ENCODE measurements around the gene KCNIP4. TPM values are rescaled to one million over a fixed set of nuclear protein-coding genes. Genes with fewer than 3 reads are reported as not detected.

The KCNIP4 gene
- total RNA-seq, 1 donor from 2014 or later, result 30.4 TPM

DNA sequence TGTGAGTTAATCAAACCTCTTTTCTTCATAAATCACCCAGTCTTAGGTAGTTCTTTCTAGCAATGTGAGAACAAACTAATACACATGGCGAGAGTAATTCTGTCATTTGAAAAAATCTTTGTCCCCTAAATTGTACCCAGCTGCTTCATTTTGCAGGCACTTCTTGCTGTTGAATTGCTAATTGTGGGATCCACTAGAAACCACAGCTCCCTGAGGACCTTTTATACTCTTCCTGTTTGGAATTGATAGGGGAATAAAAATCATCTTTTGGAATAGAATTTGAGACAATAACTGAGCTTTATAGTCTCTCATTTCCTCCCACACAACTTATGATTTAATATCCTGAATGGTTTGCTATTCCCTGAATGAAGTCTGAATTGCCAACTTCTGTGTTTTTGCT is 1078.1 kb downstream of the KCNIP4 start:
- peaks cover 5% of the 10 kb centered on the region for H3K4me1 Mint-ChIP-seq (ENCODE audit: low read depth, unreplicated experiment)
- no peak overlapping the region for H3K27ac Mint-ChIP-seq (ENCODE audit: unreplicated experiment)
- no peaks in the 10 kb centered on the region for H3K27me3 Mint-ChIP-seq (ENCODE audit: unreplicated experiment)
- no peak for TF ChIP-seq CTCF (IDR thresholded peaks at IDR 0.05; ENCODE audit: partially characterized antibody, unreplicated experiment)
- H3K36me3 Mint-ChIP-seq (ENCODE audit: unreplicated experiment), result no peaks in the 10 kb centered on the region
- no peak for DNase-seq
- no peaks in the 10 kb centered on the region for H3K9me3 Mint-ChIP-seq (ENCODE audit: unreplicated experiment)
- no peak overlapping the region for H3K4me3 Mint-ChIP-seq (ENCODE audit: unreplicated experiment)

- no peaks in the 10 kb centered on the region for H3K36me3 Mint-ChIP-seq (ENCODE audit: unreplicated experiment)
- peaks cover 5% of the 10 kb centered on the region for H3K4me1 Mint-ChIP-seq (ENCODE audit: low read depth, unreplicated experiment)
- no peak for TF ChIP-seq CTCF (IDR thresholded peaks at IDR 0.05; ENCODE audit: partially characterized antibody, unreplicated experiment)
- H3K9me3 Mint-ChIP-seq (ENCODE audit: unreplicated experiment), result no peaks in the 10 kb centered on the region
- no peaks in the 10 kb centered on the region for H3K27me3 Mint-ChIP-seq (ENCODE audit: unreplicated experiment)
- no peak for DNase-seq
- H3K27ac Mint-ChIP-seq (ENCODE audit: unreplicated experiment), result no peak overlapping the region
- H3K4me3 Mint-ChIP-seq (ENCODE audit: unreplicated experiment), result no peak overlapping the region
Observed at GRCh38 chr4:20868108-20868507, 1080.5 kb downstream of the KCNIP4 start.

DNA sequence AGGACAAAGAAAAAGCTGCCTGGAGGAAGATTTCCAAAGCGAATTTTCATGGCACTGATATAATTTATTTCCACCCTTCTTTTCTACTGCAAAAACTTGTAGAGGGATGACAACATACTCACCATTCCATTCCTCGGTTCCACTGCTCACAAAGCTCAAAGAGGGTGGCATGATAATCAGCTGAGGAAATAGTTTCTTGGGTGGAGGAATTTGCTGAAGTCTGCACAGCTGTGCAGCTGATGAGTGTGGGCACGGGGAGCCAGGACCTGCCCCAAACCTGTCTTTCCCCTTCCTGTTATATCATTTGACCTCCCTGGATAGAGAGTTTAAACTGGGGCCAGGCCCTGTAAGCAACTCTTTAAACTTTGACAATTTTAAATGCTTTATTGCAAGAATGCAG is 1087.7 kb downstream of the KCNIP4 start:
- H3K27me3 Mint-ChIP-seq (ENCODE audit: unreplicated experiment), result no peaks in the 10 kb centered on the region
- no peak for DNase-seq
- H3K36me3 Mint-ChIP-seq (ENCODE audit: unreplicated experiment), result no peaks in the 10 kb centered on the region
- H3K9me3 Mint-ChIP-seq (ENCODE audit: unreplicated experiment), result no peaks in the 10 kb centered on the region
- H3K4me3 Mint-ChIP-seq (ENCODE audit: unreplicated experiment), result no peak overlapping the region
- H3K27ac Mint-ChIP-seq (ENCODE audit: unreplicated experiment), result no peak overlapping the region
- no peak for TF ChIP-seq CTCF (IDR thresholded peaks at IDR 0.05; ENCODE audit: partially characterized antibody, unreplicated experiment)
- no peaks in the 10 kb centered on the region for H3K4me1 Mint-ChIP-seq (ENCODE audit: low read depth, unreplicated experiment)

DNA sequence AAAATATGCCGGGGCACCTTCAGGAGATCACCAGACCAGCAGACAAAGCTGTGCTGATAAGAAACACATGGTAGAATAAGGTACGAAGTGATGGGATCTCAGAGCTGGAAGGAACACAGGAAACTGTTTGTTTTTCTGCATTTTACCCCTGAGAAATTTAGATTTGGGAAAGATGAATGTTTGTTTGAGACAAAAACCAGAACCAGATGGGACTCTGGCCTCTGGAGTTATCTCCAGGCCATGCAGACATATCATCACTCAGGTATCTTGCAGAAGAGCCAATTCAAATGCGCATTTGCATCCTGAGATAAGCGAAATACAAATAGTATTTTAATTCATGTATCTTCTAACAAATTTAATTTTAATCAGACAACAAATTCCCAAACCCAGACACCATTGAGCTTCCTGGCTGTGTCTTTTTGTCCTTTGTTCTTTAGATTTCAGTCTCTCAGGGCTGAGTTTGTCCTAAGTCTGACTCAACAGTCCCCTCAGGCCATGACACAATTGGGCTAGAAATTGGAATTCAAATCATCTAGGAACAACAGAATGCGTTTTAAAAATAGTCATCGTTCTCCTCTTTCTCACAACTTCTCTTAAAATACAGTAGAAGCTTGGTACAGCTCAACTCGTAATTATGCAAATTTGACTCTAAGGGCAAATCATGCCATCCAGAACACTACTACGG is 1089.3 kb downstream of the KCNIP4 start:
- no peaks in the 10 kb centered on the region for H3K9me3 Mint-ChIP-seq (ENCODE audit: unreplicated experiment)
- no peaks in the 10 kb centered on the region for H3K27me3 Mint-ChIP-seq (ENCODE audit: unreplicated experiment)
- TF ChIP-seq CTCF (IDR thresholded peaks at IDR 0.05; ENCODE audit: partially characterized antibody, unreplicated experiment), result no peak
- no peaks in the 10 kb centered on the region for H3K4me1 Mint-ChIP-seq (ENCODE audit: low read depth, unreplicated experiment)
- no peak overlapping the region for H3K4me3 Mint-ChIP-seq (ENCODE audit: unreplicated experiment)
- H3K27ac Mint-ChIP-seq (ENCODE audit: unreplicated experiment), result no peak overlapping the region
- no peak for DNase-seq
- H3K36me3 Mint-ChIP-seq (ENCODE audit: unreplicated experiment), result no peaks in the 10 kb centered on the region

GRCh38 chr4:20857081-20857480 is 1091.5 kb downstream of the KCNIP4 start:
- Mint-ChIP-seq H3K4me1 (ENCODE audit: low read depth, unreplicated experiment) (no peaks in the 10 kb centered on the region), H3K9me3 (ENCODE audit: unreplicated experiment) (no peaks in the 10 kb centered on the region), H3K4me3 (ENCODE audit: unreplicated experiment) (no peak overlapping the region), H3K27me3 (ENCODE audit: unreplicated experiment) (peaks cover under 1% of the 10 kb centered on the region), H3K36me3 (ENCODE audit: unreplicated experiment) (no peaks in the 10 kb centered on the region), H3K27ac (ENCODE audit: unreplicated experiment) (no peak overlapping the region)
- TF ChIP-seq CTCF (IDR thresholded peaks at IDR 0.05; ENCODE audit: partially characterized antibody, unreplicated experiment), result no peak
- DNase-seq, result no peak

All from glutamatergic neuron (in vitro differentiated cells).